CD14-positive monocyte (primary cell): ENCODE measurements around the gene MAP1S. TPM values are rescaled to one million over a fixed set of nuclear protein-coding genes. Genes with fewer than 3 reads are reported as not detected.

Experiments used
- DNase-seq, 3 donors: peaks; one replicate each; pipeline ENCODE4 v3.0.0-alpha.2; 2011 to 2022
- H2AFZ ChIP-seq: 2 replicates; pipeline ENCODE4 v1.6.0; 2012; ENCODE audit warnings: mild to moderate bottlenecking, low read depth, low read length, inconsistent platforms; ENCODE audit not compliant: insufficient read depth, poor library complexity, severe bottlenecking
- H3K27ac ChIP-seq, 2 donors: 1 replicate in 1 of 2; 2 replicates in 1 of 2; pipeline ENCODE4 v1.5.1; 2012 to 2013; ENCODE audit warnings: low read length in 2 of 2, control low read depth in 1 of 2, inconsistent platforms in 1 of 2, low read depth in 1 of 2, mild to moderate bottlenecking in 1 of 2
- H3K27me3 ChIP-seq, 2 donors: one replicate each; pipeline versions ENCODE4 v1.6.0 to v1.6.1; 2011 to 2013; ENCODE audit warnings: low read length in 2 of 2; ENCODE audit not compliant: control insufficient read depth in 2 of 2, insufficient read depth in 2 of 2
- H3K36me3 ChIP-seq, 2 donors: replicated peaks in 1 of 2; 1 replicate in 1 of 2; 2 replicates in 1 of 2; pipeline versions ENCODE4 v1.5.1 to v1.6.1; 2012 to 2013; ENCODE audit warnings: low read length in 2 of 2, control low read depth in 1 of 2, inconsistent platforms in 1 of 2, mild to moderate bottlenecking in 1 of 2; ENCODE audit not compliant: insufficient read depth in 2 of 2, control insufficient read depth in 1 of 2
- H3K4me1 ChIP-seq, 2 donors: 1 replicate in 1 of 2; 2 replicates in 1 of 2; pipeline versions ENCODE4 v1.5.1 to v1.6.1; 2012 to 2013; ENCODE audit warnings: low read length in 2 of 2, control low read depth in 1 of 2, inconsistent platforms in 1 of 2, mild to moderate bottlenecking in 1 of 2, moderate library complexity in 1 of 2; ENCODE audit not compliant: insufficient read depth in 2 of 2, control insufficient read depth in 1 of 2
- H3K4me2 ChIP-seq: replicated peaks from 2 replicates; pipeline ENCODE3; 2012; ENCODE audit warnings: low read length, moderate library complexity, mild to moderate bottlenecking; ENCODE audit not compliant: poor library complexity, severe bottlenecking; ENCODE audit errors: extremely low read depth
- H3K4me3 ChIP-seq, 3 experiments: fragments of 200-600 bp in 1 of 3; sonication (generic) in 1 of 3; replicated peaks in 1 of 3; 1 replicate in 2 of 3; 2 replicates in 1 of 3; pipeline ENCODE4 v1.5.1; 2011 to 2013; ENCODE audit warnings: low read length in 3 of 3, mild to moderate bottlenecking in 3 of 3, control low read depth in 2 of 3, low read depth in 2 of 3, inconsistent platforms in 1 of 3, moderate library complexity in 1 of 3
- H3K79me2 ChIP-seq: 2 replicates; pipeline ENCODE4 v1.6.0; 2012; ENCODE audit warnings: mild to moderate bottlenecking, control low read depth, inconsistent platforms, low read length, moderate library complexity; ENCODE audit not compliant: insufficient read depth
- H3K9ac ChIP-seq: 2 replicates; pipeline ENCODE4 v1.6.0; 2017; ENCODE audit warnings: low read length, mild to moderate bottlenecking; ENCODE audit not compliant: insufficient read depth, poor library complexity, severe bottlenecking
- H3K9me3 ChIP-seq, 2 donors: replicated peaks in 1 of 2; 1 replicate in 1 of 2; 2 replicates in 1 of 2; pipeline versions ENCODE4 v1.5.1 to v1.6.1; 2012 to 2013; ENCODE audit warnings: low read length in 2 of 2, control low read depth in 1 of 2; ENCODE audit not compliant: control insufficient read depth in 1 of 2, insufficient read depth in 1 of 2
- H4K20me1 ChIP-seq: 2 replicates; pipeline ENCODE4 v1.6.0; 2012; ENCODE audit warnings: mild to moderate bottlenecking, low read length, control low read depth, moderate library complexity; ENCODE audit not compliant: insufficient read depth
- H3K27ac Mint-ChIP-seq, 7 donors: one replicate each; pipeline ENCODE4 v1.8.0; 2020; ENCODE audit warnings: mild to moderate bottlenecking in 7 of 7, mixed read lengths in 7 of 7, moderate library complexity in 6 of 7, inconsistent platforms in 2 of 7
- H3K27me3 Mint-ChIP-seq, 3 donors: one replicate each; pipeline ENCODE4 v1.8.0; 2021 to 2022; ENCODE audit warnings: low read depth in 3 of 3, mild to moderate bottlenecking in 3 of 3, mixed read lengths in 3 of 3, moderate library complexity in 3 of 3, inconsistent platforms in 1 of 3
- H3K36me3 Mint-ChIP-seq, 2 donors: one replicate each; pipeline ENCODE4 v1.8.0; 2020; ENCODE audit warnings: mixed read lengths in 2 of 2, inconsistent platforms in 1 of 2, mild to moderate bottlenecking in 1 of 2
- H3K4me1 Mint-ChIP-seq: one replicate; pipeline ENCODE4 v1.8.0; 2020; ENCODE audit warnings: mild to moderate bottlenecking, mixed read lengths
- H3K4me3 Mint-ChIP-seq, 2 donors: one replicate each; pipeline ENCODE4 v1.8.0; 2020; ENCODE audit warnings: mild to moderate bottlenecking in 2 of 2, mixed read lengths in 2 of 2, moderate library complexity in 1 of 2
- H3K9me3 Mint-ChIP-seq, 7 donors: one replicate each; pipeline ENCODE4 v1.8.0; 2020 to 2022; ENCODE audit warnings: mixed read lengths in 7 of 7, mild to moderate bottlenecking in 6 of 7, moderate library complexity in 6 of 7, inconsistent platforms in 2 of 7
- CTCF ChIP-seq: fragments of 200-600 bp; IDR thresholded peaks from one replicate; pipeline ENCODE4 v1.8.0; 2022; ENCODE audit warnings: antibody characterized with exemption, mild to moderate bottlenecking
- WGBS: methylation state at CpG from one replicate; pipeline ENCODE4 v1.1.5; 2013; ENCODE audit warnings: missing lambda C conversion rate; ENCODE audit not compliant: insufficient coverage; 5-methylcytosine and 5-hydroxymethylcytosine counted together
- intact Hi-C, 2 donors: fragments of 100-400 bp; cut with micrococcal nuclease; formaldehyde crosslinking; loops; one replicate each; pipeline versions ENCODE4 v1.15.0 to v1.15.1; 2023
- polyA plus RNA-seq, 3 donors: library from polyadenylated mRNA; depleted of rRNA in 1 of 3; unstranded in 2 of 3; stranded (reverse) in 1 of 3; fragments of 300-500 nt in 2 of 3; fragments of >200 nt in 1 of 3; fragmentation: Illumina TruSeq in 2 of 3; gene quantifications; 1 replicate in 2 of 3; 2 replicates in 1 of 3; pipeline ENCODE4 v1.2.3, GENCODE V29; 2012 to 2021

The MAP1S gene
- polyA plus RNA-seq, 3 donors, result 24.5 to 28.3 (median 27.5) TPM

GRCh38 chr19:17761148-17761547 is 41.9 kb downstream of the MAP1S start:
- no peak overlapping the region for H3K4me3 ChIP-seq
- no peaks in the 10 kb centered on the region for H3K27me3 ChIP-seq
- peaks cover 20 to 66% of the 10 kb centered on the region in 2 donors for H3K36me3 ChIP-seq
- no peak overlapping the region for H3K4me3 Mint-ChIP-seq
- peaks cover 29% of the 10 kb centered on the region for H3K4me1 Mint-ChIP-seq
- H2AFZ ChIP-seq, result no peak overlapping the region
- no peak for DNase-seq
- TF ChIP-seq CTCF, result no peak
- no peak overlapping the region for H3K9ac ChIP-seq
- no peaks in the 10 kb centered on the region for H3K9me3 Mint-ChIP-seq
- peaks cover 17 to 29% of the 10 kb centered on the region in 2 donors for H3K4me1 ChIP-seq
- no CpG with 5 or more reads among the region's 4 CpGs for WGBS
- H3K36me3 Mint-ChIP-seq, result peaks cover 58 to 90% of the 10 kb centered on the region in 2 donors
- H3K27me3 Mint-ChIP-seq, result no peaks in the 10 kb centered on the region
- intact Hi-C loops, result no loop called here
- H3K27ac Mint-ChIP-seq, result no peak overlapping the region
- H3K79me2 ChIP-seq, result peaks cover 5% of the 10 kb centered on the region
- H3K27ac ChIP-seq, result no peak overlapping the region
- H4K20me1 ChIP-seq, result no peaks in the 10 kb centered on the region
- H3K4me2 ChIP-seq, result no peak overlapping the region
- no peaks in the 10 kb centered on the region for H3K9me3 ChIP-seq

GRCh38 chr19:17762505-17763229 is 43.4 kb downstream of the MAP1S start:
- Mint-ChIP-seq H3K27me3 (no peaks in the 10 kb centered on the region), H3K36me3 (peaks cover 56 to 88% of the 10 kb centered on the region in 2 donors), H3K4me1 (peaks cover 32% of the 10 kb centered on the region), H3K9me3 (peaks cover 0 to 3% (median 0%) of the 10 kb centered on the region in 7 donors), H3K4me3 (no peak overlapping the region), H3K27ac (peak overlapping the region; percentile 46 to 87 (median 73))
- Histone ChIP-seq H3K9me3 (no peaks in the 10 kb centered on the region), H3K9ac (no peak overlapping the region), H2AFZ (no peak overlapping the region), H3K4me2 (no peak overlapping the region), H3K4me3 (no peak overlapping the region), H3K4me1 (peaks cover 23 to 35% of the 10 kb centered on the region in 2 donors), H3K36me3 (peaks cover 21 to 68% of the 10 kb centered on the region in 2 donors), H3K79me2 (peaks cover 5% of the 10 kb centered on the region), H3K27ac (peak overlapping the region in 1 of 2 donors; percentile 51), H4K20me1 (no peaks in the 10 kb centered on the region), H3K27me3 (no peaks in the 10 kb centered on the region)
- intact Hi-C loops, result no loop called here
- WGBS, result 77% methylated on average over 12 of the region's 17 CpGs
- no peak for TF ChIP-seq CTCF
- peak; percentile 58 to 80 (median 71) for DNase-seq
